OCI-LY1 (cell line): Measurements from ENCODE around the gene MME.

Experiments
- H2AFZ ChIP-seq: fragments of 200-600 bp; sonication (generic), shearing (Covaris generic); 2 replicates; pipeline ENCODE4 v1.6.0; 2014; ENCODE audit warnings: antibody characterized with exemption, mild to moderate bottlenecking, low read length
- H3F3A ChIP-seq: fragments of 200-600 bp; sonication (generic), shearing (Covaris generic); 2 replicates; pipeline ENCODE4 v1.6.0; 2014; ENCODE audit warnings: mild to moderate bottlenecking, antibody characterized with exemption, low read length, moderate library complexity; ENCODE audit not compliant: insufficient read depth
- H3K27ac ChIP-seq: fragments of 200-600 bp; sonication (generic); 2 replicates; pipeline ENCODE4 v1.5.1; 2014; ENCODE audit warnings: low read length, mixed run types, mild to moderate bottlenecking, low read depth; ENCODE audit not compliant: poor library complexity, severe bottlenecking
- H3K27me3 ChIP-seq: fragments of 200-600 bp; sonication (generic); 2 replicates; pipeline ENCODE4 v1.6.0; 2014; ENCODE audit warnings: antibody characterized with exemption, mild to moderate bottlenecking, low read length, moderate library complexity; ENCODE audit not compliant: insufficient read depth
- H3K36me3 ChIP-seq: fragments of 200-600 bp; sonication (generic); 2 replicates; pipeline ENCODE4 v1.6.1; 2014; ENCODE audit warnings: mild to moderate bottlenecking, antibody characterized with exemption, low read length, moderate library complexity, mixed read lengths; ENCODE audit not compliant: insufficient read depth
- H3K4me1 ChIP-seq: fragments of 200-600 bp; sonication (generic); 2 replicates; pipeline ENCODE4 v1.5.1; 2014; ENCODE audit warnings: mild to moderate bottlenecking, low read length, moderate library complexity; ENCODE audit not compliant: insufficient read depth, severe bottlenecking
- H3K4me2 ChIP-seq: fragments of 200-600 bp; sonication (generic), shearing (Covaris generic); 2 replicates; pipeline ENCODE4 v1.6.1; 2014; ENCODE audit warnings: low read length
- H3K4me3 ChIP-seq: fragments of 200-600 bp; sonication (generic); 2 replicates; pipeline ENCODE4 v1.5.1; 2014; ENCODE audit warnings: low read length, low read depth, mild to moderate bottlenecking, mixed read lengths; ENCODE audit not compliant: poor library complexity, severe bottlenecking
- H3K79me2 ChIP-seq: fragments of 200-600 bp; shearing (Covaris generic); 2 replicates; pipeline ENCODE4 v1.6.1; 2016; ENCODE audit warnings: mixed run types, low read length, mixed read lengths; ENCODE audit not compliant: insufficient read depth
- H3K9ac ChIP-seq: fragments of 200-600 bp; sonication (generic), shearing (Covaris generic); 2 replicates; pipeline ENCODE4 v1.6.1; 2014; ENCODE audit warnings: mild to moderate bottlenecking, low read length, mixed read lengths
- H3K9me2 ChIP-seq: fragments of 200-600 bp; sonication (generic), shearing (Covaris generic); 2 replicates; pipeline ENCODE4 v1.6.1; 2014; ENCODE audit warnings: low read depth, mild to moderate bottlenecking, low read length, mixed read lengths
- H3K9me3 ChIP-seq: fragments of 200-600 bp; shearing (Covaris generic); 2 replicates; pipeline ENCODE4 v1.6.1; 2014; ENCODE audit warnings: low read length, mixed read lengths
- H4K20me1 ChIP-seq: fragments of 200-600 bp; sonication (generic), shearing (Covaris generic); 2 replicates; pipeline ENCODE4 v1.6.0; 2016; ENCODE audit warnings: mild to moderate bottlenecking, low read length; ENCODE audit not compliant: insufficient read depth
- CTCF ChIP-seq: fragments of 200-600 bp; sonication (generic), shearing (Covaris generic); IDR thresholded peaks from 2 replicates; pipeline ENCODE4 v1.5.1; 2017; ENCODE audit warnings: mild to moderate bottlenecking, antibody characterized with exemption, low read length, moderate library complexity, mixed read lengths
- EZH2 ChIP-seq: fragments of 200-600 bp; sonication (generic), shearing (Covaris generic); IDR thresholded peaks from 2 replicates; pipeline ENCODE4 v1.8.0; 2017; ENCODE audit warnings: borderline replicate concordance, mixed run types, mild to moderate bottlenecking, antibody characterized with exemption, low read length, moderate library complexity, mixed read lengths

MME gene

GRCh38 chr3:155049959-155050358 lies 30.2 kb upstream of the MME start:
- Histone ChIP-seq H3K4me3 (no peak overlapping the region), H3K4me2 (no peak overlapping the region), H3K27me3 (no peaks in the 10 kb centered on the region), H3K9me2 (no peaks in the 10 kb centered on the region), H3F3A (no peaks in the 10 kb centered on the region), H3K79me2 (no peaks in the 10 kb centered on the region), H3K9ac (no peak overlapping the region), H3K9me3 (peaks cover 28% of the 10 kb centered on the region), H2AFZ (no peak overlapping the region), H3K36me3 (no peaks in the 10 kb centered on the region), H3K4me1 (peaks cover 12% of the 10 kb centered on the region), H3K27ac (no peak overlapping the region), H4K20me1 (no peaks in the 10 kb centered on the region)
- TF ChIP-seq EZH2 (no peak), CTCF (no peak)

- H3F3A ChIP-seq = no peaks in the 10 kb centered on the region
- no peaks in the 10 kb centered on the region for H3K9me2 ChIP-seq
- H3K4me2 ChIP-seq = no peak overlapping the region
- no peaks in the 10 kb centered on the region for H3K36me3 ChIP-seq
- H3K9ac ChIP-seq = no peak overlapping the region
- H2AFZ ChIP-seq = no peak overlapping the region
- H3K27ac ChIP-seq = no peak overlapping the region
- H3K79me2 ChIP-seq = no peaks in the 10 kb centered on the region
- H3K27me3 ChIP-seq = no peaks in the 10 kb centered on the region
- H3K9me3 ChIP-seq = peaks cover 29% of the 10 kb centered on the region
- H3K4me3 ChIP-seq = no peak overlapping the region
- no peak for TF ChIP-seq EZH2
- no peak for TF ChIP-seq CTCF
- H4K20me1 ChIP-seq = no peaks in the 10 kb centered on the region
- H3K4me1 ChIP-seq = peaks cover 12% of the 10 kb centered on the region
Measured at GRCh38 chr3:155052470-155052869, 27.6 kb upstream of the MME start.

GRCh38 chr3:155053756-155054155 lies 26.4 kb upstream of the MME start:
- H4K20me1 ChIP-seq = no peaks in the 10 kb centered on the region
- no peaks in the 10 kb centered on the region for H3K79me2 ChIP-seq
- H3K9me3 ChIP-seq = peaks cover 31% of the 10 kb centered on the region
- no peak overlapping the region for H3K4me3 ChIP-seq
- H3K9me2 ChIP-seq = no peaks in the 10 kb centered on the region
- TF ChIP-seq CTCF (no peak), EZH2 (no peak)
- no peak overlapping the region for H3K4me2 ChIP-seq
- H3K36me3 ChIP-seq = no peaks in the 10 kb centered on the region
- H3F3A ChIP-seq = no peaks in the 10 kb centered on the region
- H3K27me3 ChIP-seq = no peaks in the 10 kb centered on the region
- H3K9ac ChIP-seq = no peak overlapping the region
- no peak overlapping the region for H2AFZ ChIP-seq
- peaks cover 4% of the 10 kb centered on the region for H3K4me1 ChIP-seq
- no peak overlapping the region for H3K27ac ChIP-seq
